ENCODE data around the gene IQCE. TPM values are rescaled to one million over a fixed set of nuclear protein-coding genes. Genes with fewer than 3 reads are reported as not detected.

Gene IQCE
- total and polyA plus RNA-seq, 10 of the 15 experiments (the other 5 are each of a cell fraction or from before 2014, with no cell fraction given), result 0.37 to 8.1 (median 3.7) TPM

- H3K9ac ChIP-seq (ENCODE audit: control insufficient read depth, insufficient read depth, low read length), result no peak overlapping the region
- CTCF ChIA-PET, result no interaction called here
- no TSS peak for BruUV-seq (replicated peaks)
- intact Hi-C loops (cut with micrococcal nuclease; ENCODE audit: unreplicated experiment), result no loop called here
- SMC1A ChIA-PET (ENCODE audit: uncharacterized antibody, unreplicated experiment), result no interaction called here
- in situ Hi-C loops (cut with MboI), result no loop called here
- no peaks in the 10 kb centered on the region for H4K20me1 ChIP-seq (ENCODE audit: control insufficient read depth, insufficient read depth)
- H3K4me3 ChIP-seq, result peak overlapping the region; percentile 22; the same call in 1 of the 2 replicates
- no peaks in the 10 kb centered on the region for H3K79me2 ChIP-seq (ENCODE audit: control insufficient read depth, insufficient read depth, low read length)
- FAIRE-seq (no peak), ATAC-seq (no peak), DNase-seq (ENCODE audit: low read depth, low spot score) (no peak)
- H3K36me3 ChIP-seq (ENCODE audit: control insufficient read depth in 2 of 2, insufficient read depth in 2 of 2, low read length in 1 of 2), result no peaks in the 10 kb centered on the region
- H3K27me3 ChIP-seq (replicated peaks in 1 of 2; ENCODE audit: control insufficient read depth in 2 of 2, insufficient read depth in 2 of 2, low read length in 1 of 2), result peaks cover 0 to 11% of the 10 kb centered on the region in 2 experiments; a peak in 3 of 4 replicates
- WGBS (ENCODE audit: insufficient coverage, insufficient replicate concordance, low lambda C conversion rate, missing lambda C conversion rate), result 1% methylated on average over 6 of the region's 12 CpGs
- H2AFZ ChIP-seq (ENCODE audit: control insufficient read depth, low read depth, low read length), result no peak overlapping the region
- no peak overlapping the region for H3K27ac ChIP-seq (ENCODE audit: control insufficient read depth, insufficient read depth)
- peaks cover 21% of the 10 kb centered on the region for H3K4me1 ChIP-seq (ENCODE audit: control insufficient read depth, insufficient read depth, low read length)
- peak overlapping the region; percentile 44 for H3K4me2 ChIP-seq (ENCODE audit: control insufficient read depth, insufficient read depth)
- RAD21 ChIA-PET (ENCODE audit: unreplicated experiment), result interaction anchor here (1.1 to 1.2 kb wide), 2 partner anchors 8 to 11 kb away, joined by 3 to 4 read pairs; no protein-coding TSS in a partner anchor
- H3K9me3 ChIP-seq (replicated peaks; ENCODE audit: control insufficient read depth, insufficient read depth, low read length), result no peaks in the 10 kb centered on the region
- POLR2A ChIA-PET, result interaction anchor here (0.6 to 2.3 kb wide), 3 partner anchors 9 to 33 kb away, joined by 4 to 8 read pairs (median 4); no protein-coding TSS in a partner anchor
- no peak for TF ChIP-seq SMARCA5 (IDR thresholded peaks at IDR 0.05)
- no peak for TF ChIP-seq IKZF1 (conservative IDR thresholded peaks at IDR 0.05)
- TF ChIP-seq DPF2 (IDR thresholded peaks at IDR 0.05), result no peak
- no peak for TF ChIP-seq NR2C1 (IDR thresholded peaks at IDR 0.05)
- TF ChIP-seq ATF2 (IDR thresholded peaks at IDR 0.05; ENCODE audit: low read length), result no peak
- TF ChIP-seq, protein P1, sequence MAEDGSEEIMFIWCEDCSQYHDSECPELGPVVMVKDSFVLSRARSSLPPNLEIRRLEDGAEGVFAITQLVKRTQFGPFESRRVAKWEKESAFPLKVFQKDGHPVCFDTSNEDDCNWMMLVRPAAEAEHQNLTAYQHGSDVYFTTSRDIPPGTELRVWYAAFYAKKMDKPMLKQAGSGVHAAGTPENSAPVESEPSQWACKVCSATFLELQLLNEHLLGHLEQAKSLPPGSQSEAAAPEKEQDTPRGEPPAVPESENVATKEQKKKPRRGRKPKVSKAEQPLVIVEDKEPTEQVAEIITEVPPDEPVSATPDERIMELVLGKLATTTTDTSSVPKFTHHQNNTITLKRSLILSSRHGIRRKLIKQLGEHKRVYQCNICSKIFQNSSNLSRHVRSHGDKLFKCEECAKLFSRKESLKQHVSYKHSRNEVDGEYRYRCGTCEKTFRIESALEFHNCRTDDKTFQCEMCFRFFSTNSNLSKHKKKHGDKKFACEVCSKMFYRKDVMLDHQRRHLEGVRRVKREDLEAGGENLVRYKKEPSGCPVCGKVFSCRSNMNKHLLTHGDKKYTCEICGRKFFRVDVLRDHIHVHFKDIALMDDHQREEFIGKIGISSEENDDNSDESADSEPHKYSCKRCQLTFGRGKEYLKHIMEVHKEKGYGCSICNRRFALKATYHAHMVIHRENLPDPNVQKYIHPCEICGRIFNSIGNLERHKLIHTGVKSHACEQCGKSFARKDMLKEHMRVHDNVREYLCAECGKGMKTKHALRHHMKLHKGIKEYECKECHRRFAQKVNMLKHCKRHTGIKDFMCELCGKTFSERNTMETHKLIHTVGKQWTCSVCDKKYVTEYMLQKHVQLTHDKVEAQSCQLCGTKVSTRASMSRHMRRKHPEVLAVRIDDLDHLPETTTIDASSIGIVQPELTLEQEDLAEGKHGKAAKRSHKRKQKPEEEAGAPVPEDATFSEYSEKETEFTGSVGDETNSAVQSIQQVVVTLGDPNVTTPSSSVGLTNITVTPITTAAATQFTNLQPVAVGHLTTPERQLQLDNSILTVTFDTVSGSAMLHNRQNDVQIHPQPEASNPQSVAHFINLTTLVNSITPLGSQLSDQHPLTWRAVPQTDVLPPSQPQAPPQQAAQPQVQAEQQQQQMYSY (CRISPR knock-in tag; IDR thresholded peaks at IDR 0.05), result no peak
- TF ChIP-seq CREM (IDR thresholded peaks at IDR 0.05; ENCODE audit: low read depth), result no peak
- TF ChIP-seq CBX3 (IDR thresholded peaks at IDR 0.05; ENCODE audit: borderline replicate concordance, low read depth), result no peak
- TF ChIP-seq HDGF (IDR thresholded peaks at IDR 0.05), result no peak
- no peak for TF ChIP-seq RBBP5 (conservative IDR thresholded peaks at IDR 0.05)
- TF ChIP-seq, protein P2, sequence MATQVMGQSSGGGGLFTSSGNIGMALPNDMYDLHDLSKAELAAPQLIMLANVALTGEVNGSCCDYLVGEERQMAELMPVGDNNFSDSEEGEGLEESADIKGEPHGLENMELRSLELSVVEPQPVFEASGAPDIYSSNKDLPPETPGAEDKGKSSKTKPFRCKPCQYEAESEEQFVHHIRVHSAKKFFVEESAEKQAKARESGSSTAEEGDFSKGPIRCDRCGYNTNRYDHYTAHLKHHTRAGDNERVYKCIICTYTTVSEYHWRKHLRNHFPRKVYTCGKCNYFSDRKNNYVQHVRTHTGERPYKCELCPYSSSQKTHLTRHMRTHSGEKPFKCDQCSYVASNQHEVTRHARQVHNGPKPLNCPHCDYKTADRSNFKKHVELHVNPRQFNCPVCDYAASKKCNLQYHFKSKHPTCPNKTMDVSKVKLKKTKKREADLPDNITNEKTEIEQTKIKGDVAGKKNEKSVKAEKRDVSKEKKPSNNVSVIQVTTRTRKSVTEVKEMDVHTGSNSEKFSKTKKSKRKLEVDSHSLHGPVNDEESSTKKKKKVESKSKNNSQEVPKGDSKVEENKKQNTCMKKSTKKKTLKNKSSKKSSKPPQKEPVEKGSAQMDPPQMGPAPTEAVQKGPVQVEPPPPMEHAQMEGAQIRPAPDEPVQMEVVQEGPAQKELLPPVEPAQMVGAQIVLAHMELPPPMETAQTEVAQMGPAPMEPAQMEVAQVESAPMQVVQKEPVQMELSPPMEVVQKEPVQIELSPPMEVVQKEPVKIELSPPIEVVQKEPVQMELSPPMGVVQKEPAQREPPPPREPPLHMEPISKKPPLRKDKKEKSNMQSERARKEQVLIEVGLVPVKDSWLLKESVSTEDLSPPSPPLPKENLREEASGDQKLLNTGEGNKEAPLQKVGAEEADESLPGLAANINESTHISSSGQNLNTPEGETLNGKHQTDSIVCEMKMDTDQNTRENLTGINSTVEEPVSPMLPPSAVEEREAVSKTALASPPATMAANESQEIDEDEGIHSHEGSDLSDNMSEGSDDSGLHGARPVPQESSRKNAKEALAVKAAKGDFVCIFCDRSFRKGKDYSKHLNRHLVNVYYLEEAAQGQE (IDR thresholded peaks at IDR 0.05; ENCODE audit: low read depth, low read length), result no peak
- no peak for TF ChIP-seq E2F4 (IDR thresholded peaks at IDR 0.05; ENCODE audit: low read depth, low read length)
- TF ChIP-seq STAT3 (IDR thresholded peaks at IDR 0.05; ENCODE audit: low read depth, low read length), result no peak
These were observed 38.0 kb upstream of the IQCE start for GRCh38 chr7:2520761-2521290.
